ENCODE data around the gene SOCS3. TPM values are rescaled to one million over a fixed set of nuclear protein-coding genes. Genes with fewer than 3 reads are reported as not detected.

SOCS3 gene
- total and polyA plus RNA-seq, 10 of the 15 experiments (the other 5 are each of a cell fraction or from before 2014, with no cell fraction given) = 0.05 to 3.9 (median 1.0) TPM

DNA sequence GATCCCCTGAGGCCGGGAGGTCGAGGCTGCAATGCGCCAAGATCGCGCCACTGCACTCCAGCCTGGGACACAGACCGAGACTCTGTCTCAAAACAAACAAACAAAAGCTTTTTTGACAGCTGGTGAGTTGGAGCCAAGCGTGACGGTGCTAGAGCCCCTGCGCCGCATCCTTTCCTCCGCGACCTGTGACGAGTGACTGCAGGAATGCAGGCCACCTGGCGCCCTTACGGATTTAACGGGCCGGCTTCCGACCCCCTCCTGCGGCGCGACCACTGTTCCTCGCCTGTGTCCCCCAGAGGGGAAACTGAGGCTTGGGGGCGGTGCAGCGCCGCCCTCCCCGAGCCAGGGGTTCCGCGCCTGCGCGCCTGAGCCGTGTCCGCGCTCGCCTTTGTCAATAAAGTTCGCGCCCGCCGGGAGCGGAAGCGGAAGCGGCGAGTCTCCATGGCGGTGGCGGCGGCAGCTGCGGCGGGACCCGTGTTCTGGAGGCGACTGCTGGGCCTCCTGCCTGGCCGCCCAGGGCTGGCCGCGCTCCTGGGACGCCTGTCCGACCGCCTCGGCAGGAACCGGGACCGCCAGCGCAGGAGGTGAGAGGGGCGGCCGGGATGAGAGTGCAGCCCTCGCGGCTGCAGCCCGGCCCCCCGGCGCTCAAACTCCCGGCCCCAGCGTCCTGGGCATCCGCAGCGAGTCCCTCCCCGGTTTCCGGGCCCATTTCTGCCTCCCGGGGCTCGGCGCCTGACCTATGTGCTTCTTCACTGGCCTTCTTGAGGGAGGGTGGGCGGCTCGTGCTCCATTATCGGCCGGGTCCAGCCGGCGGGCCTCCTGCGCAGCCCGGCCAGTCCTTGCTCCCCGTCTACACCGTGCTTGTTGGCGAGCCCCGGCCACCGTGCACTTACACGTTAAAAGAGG is 18.6 kb upstream of the SOCS3 start, which contains the start of gene PGS1 (continued):
- TF ChIP-seq SREBF2 (IDR thresholded peaks at IDR 0.05; ENCODE audit: low read length) (no peak), SPI1 (IDR thresholded peaks at IDR 0.05; ENCODE audit: borderline replicate concordance, insufficient read depth, low read depth, low read length) (peak; percentile 61; the same call in 1 of the 2 replicates), IRF4 (IDR thresholded peaks at IDR 0.05; ENCODE audit: low read depth, low read length) (no peak), KLF5 (IDR thresholded peaks at IDR 0.05; ENCODE audit: partially characterized antibody) (peak; percentile 84), MEF2A (IDR thresholded peaks at IDR 0.05; ENCODE audit: insufficient read depth, low read depth, low read length) (0 out of 2 replicates have a peak, but pooled peaks have one; percentile 34), ETV6 (conservative IDR thresholded peaks at IDR 0.05 in 1 of 2, IDR thresholded peaks at IDR 0.05 in 1 of 2; ENCODE audit: borderline replicate concordance in 1 of 2, low read depth in 1 of 2) (peak; percentile 56 to 88; a peak in 2 of 4 replicates), JUNB (IDR thresholded peaks at IDR 0.05) (no peak), STAT1 (conservative IDR thresholded peaks at IDR 0.05) (no peak; the same call in 1 of the 2 replicates), TCF3 (IDR thresholded peaks at IDR 0.05; ENCODE audit: borderline replicate concordance, insufficient read depth, low read depth, low read length) (peak; percentile 34), CUX1 (IDR thresholded peaks at IDR 0.05; ENCODE audit: insufficient replicate concordance, low read depth, low read length) (no peak), MYC (IDR thresholded peaks at IDR 0.05; ENCODE audit: insufficient read depth, insufficient read length, insufficient replicate concordance, low read length, severe bottlenecking) (no peak), ZNF207 (IDR thresholded peaks at IDR 0.05; ENCODE audit: borderline replicate concordance) (peak; percentile 93), IRF5 (IDR thresholded peaks at IDR 0.05; ENCODE audit: borderline replicate concordance) (no peak), BACH1 (IDR thresholded peaks at IDR 0.05; ENCODE audit: borderline replicate concordance) (0 out of 2 replicates have a peak, but pooled peaks have one; percentile 21), EGR1 (IDR thresholded peaks at IDR 0.05; ENCODE audit: borderline replicate concordance in 1 of 2, low read depth in 2 of 2, low read length in 2 of 2) (peak in 1 of 2 experiments; percentile 80; a peak in 2 of 3 replicates), POLR2AphosphoS5 (IDR thresholded peaks at IDR 0.05; ENCODE audit: low read length) (peak; percentile 58; the same call in 1 of the 2 replicates), RBBP5 (conservative IDR thresholded peaks at IDR 0.05) (no peak)
- TF ChIP-seq, protein P1, sequence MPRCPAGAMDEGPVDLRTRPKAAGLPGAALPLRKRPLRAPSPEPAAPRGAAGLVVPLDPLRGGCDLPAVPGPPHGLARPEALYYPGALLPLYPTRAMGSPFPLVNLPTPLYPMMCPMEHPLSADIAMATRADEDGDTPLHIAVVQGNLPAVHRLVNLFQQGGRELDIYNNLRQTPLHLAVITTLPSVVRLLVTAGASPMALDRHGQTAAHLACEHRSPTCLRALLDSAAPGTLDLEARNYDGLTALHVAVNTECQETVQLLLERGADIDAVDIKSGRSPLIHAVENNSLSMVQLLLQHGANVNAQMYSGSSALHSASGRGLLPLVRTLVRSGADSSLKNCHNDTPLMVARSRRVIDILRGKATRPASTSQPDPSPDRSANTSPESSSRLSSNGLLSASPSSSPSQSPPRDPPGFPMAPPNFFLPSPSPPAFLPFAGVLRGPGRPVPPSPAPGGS (IDR thresholded peaks at IDR 0.05; ENCODE audit: borderline replicate concordance, insufficient read depth, low read depth, low read length, poor library complexity, severe bottlenecking) = no peak
- TF ChIP-seq, protein P2, sequence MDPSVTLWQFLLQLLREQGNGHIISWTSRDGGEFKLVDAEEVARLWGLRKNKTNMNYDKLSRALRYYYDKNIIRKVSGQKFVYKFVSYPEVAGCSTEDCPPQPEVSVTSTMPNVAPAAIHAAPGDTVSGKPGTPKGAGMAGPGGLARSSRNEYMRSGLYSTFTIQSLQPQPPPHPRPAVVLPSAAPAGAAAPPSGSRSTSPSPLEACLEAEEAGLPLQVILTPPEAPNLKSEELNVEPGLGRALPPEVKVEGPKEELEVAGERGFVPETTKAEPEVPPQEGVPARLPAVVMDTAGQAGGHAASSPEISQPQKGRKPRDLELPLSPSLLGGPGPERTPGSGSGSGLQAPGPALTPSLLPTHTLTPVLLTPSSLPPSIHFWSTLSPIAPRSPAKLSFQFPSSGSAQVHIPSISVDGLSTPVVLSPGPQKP (IDR thresholded peaks at IDR 0.05; ENCODE audit: low read depth, low read length) = peak; percentile 97
